Endothelial cell of umbilical vein (primary cell): ENCODE results near the gene AXIN2. TPM values are rescaled to one million over a fixed set of nuclear protein-coding genes. Genes with fewer than 3 reads are reported as not detected.

Source experiments
- BruUV-seq: library from RNA; stranded (reverse); fragments of 400-500 nt; replicated peaks from 2 replicates; lab custom pipeline; 2021; lab: Mats Ljungman, UMichigan
- CTCF ChIA-PET: fragments of 300-600, 350-600 bp; sonication (Branson Sonifier 250); formaldehyde crosslinking; loops from one replicate; lab custom pipeline; 2021; ENCODE audit warnings: antibody characterized with exemption, inconsistent platforms; lab: Charles Lee
- POLR2A ChIA-PET: fragments of 300-600, 350-600 bp; sonication (Branson Sonifier 250); formaldehyde crosslinking; loops from one replicate; lab custom pipeline; 2021; ENCODE audit warnings: antibody characterized with exemption, inconsistent platforms; lab: Charles Lee
- DNase-seq: peaks from one replicate; pipeline ENCODE4 v3.0.0-alpha.2; 2011; ENCODE audit warnings: low read depth, low spot score
- FAIRE-seq: peaks from 2 replicates; lab custom pipeline; 2011; peaks lifted over from hg19 to GRCh38; lab: Jason Lieb, UNC
- H2AFZ ChIP-seq: 2 replicates; pipeline ENCODE4 v1.6.0; 2012; ENCODE audit warnings: low read depth, low read length, control low read depth, inconsistent platforms
- H3K27ac ChIP-seq: 2 replicates; pipeline ENCODE4 v1.5.1; 2011; ENCODE audit warnings: low read depth, mild to moderate bottlenecking, control low read depth, low read length, moderate library complexity; ENCODE audit not compliant: insufficient read depth
- H3K27me3 ChIP-seq, 2 experiments: 2 replicates each; pipeline versions ENCODE4 v1.6.0 to v1.6.1; 2011; ENCODE audit warnings: low read length in 2 of 2, mixed read lengths in 1 of 2; ENCODE audit not compliant: control insufficient read depth in 2 of 2, insufficient read depth in 2 of 2
- H3K36me3 ChIP-seq, 2 experiments: 2 replicates in 1 of 2; 3 replicates in 1 of 2; pipeline ENCODE4 v1.5.1; 2011; ENCODE audit warnings: low read length in 2 of 2, mild to moderate bottlenecking in 1 of 2, moderate library complexity in 1 of 2; ENCODE audit not compliant: control insufficient read depth in 2 of 2, insufficient read depth in 2 of 2; ENCODE audit errors: extremely low read depth in 1 of 2
- H3K4me1 ChIP-seq: 3 replicates; pipeline ENCODE4 v1.5.1; 2011; ENCODE audit warnings: mild to moderate bottlenecking, low read length; ENCODE audit not compliant: control insufficient read depth, insufficient read depth; ENCODE audit errors: extremely low read depth
- H3K4me2 ChIP-seq: 2 replicates; pipeline ENCODE4 v1.6.1; 2011; ENCODE audit warnings: low read length, control low read depth, mixed read lengths; ENCODE audit not compliant: insufficient read depth
- H3K4me3 ChIP-seq, 3 experiments: fragments of 200-600 bp in 1 of 3; sonication (generic), shearing (Covaris generic) in 1 of 3; replicated peaks in 1 of 3; 2 replicates each; pipeline ENCODE4 v1.5.1; 2011 to 2016; ENCODE audit warnings: control low read depth in 3 of 3, low read length in 3 of 3, mild to moderate bottlenecking in 2 of 3, inconsistent platforms in 1 of 3, low read depth in 1 of 3, moderate library complexity in 1 of 3; ENCODE audit not compliant: insufficient read depth in 1 of 3
- H3K79me2 ChIP-seq: 2 replicates; pipeline ENCODE4 v1.6.0; 2012; ENCODE audit warnings: low read length, inconsistent platforms; ENCODE audit not compliant: control insufficient read depth, insufficient read depth
- H3K9ac ChIP-seq: replicated peaks from 2 replicates; pipeline ENCODE3; 2011; ENCODE audit warnings: low read length, control low read depth; ENCODE audit not compliant: insufficient read depth; ENCODE audit errors: extremely low read depth
- H3K9me1 ChIP-seq: replicated peaks from 3 replicates; pipeline ENCODE4 v1.6.0; 2011; ENCODE audit warnings: mild to moderate bottlenecking, low read length; ENCODE audit not compliant: control insufficient read depth, insufficient read depth; ENCODE audit errors: extremely low read depth
- H3K9me3 ChIP-seq: replicated peaks from 2 replicates; pipeline ENCODE4 v1.5.1; 2012; ENCODE audit warnings: low read length, inconsistent platforms; ENCODE audit not compliant: control insufficient read depth, insufficient read depth
- H4K20me1 ChIP-seq: replicated peaks from 2 replicates; pipeline ENCODE3; 2011; ENCODE audit warnings: mild to moderate bottlenecking, low read length; ENCODE audit not compliant: control insufficient read depth, insufficient read depth; ENCODE audit errors: extremely low read depth
- CTCF ChIP-seq, 2 donors: IDR thresholded peaks; 1 replicate in 1 of 2; 2 replicates in 1 of 2; pipeline ENCODE4 v1.5.1; 2011; ENCODE audit warnings: low read length in 2 of 2, mild to moderate bottlenecking in 2 of 2, moderate library complexity in 2 of 2, control low read depth in 1 of 2, inconsistent platforms in 1 of 2, low read depth in 1 of 2; ENCODE audit not compliant: insufficient read depth in 1 of 2; ENCODE audit errors: extremely low read depth in 1 of 2
- GATA2 ChIP-seq: IDR thresholded peaks from 2 replicates; pipeline ENCODE4 v1.7.0; 2011; ENCODE audit warnings: low read depth, mild to moderate bottlenecking, moderate library complexity, mixed read lengths, low read length; ENCODE audit not compliant: insufficient read length, insufficient read depth
- JUN ChIP-seq: IDR thresholded peaks from 2 replicates; pipeline ENCODE4 v1.6.1; 2011; ENCODE audit warnings: borderline replicate concordance, low read depth; ENCODE audit not compliant: insufficient read length, insufficient read depth
- MAX ChIP-seq: IDR thresholded peaks from 2 replicates; pipeline ENCODE4 v1.6.1; 2011; ENCODE audit not compliant: insufficient read depth, insufficient read length
- POLR2A ChIP-seq: IDR thresholded peaks from 2 replicates; pipeline ENCODE4 v1.6.1; 2012; ENCODE audit warnings: low read depth, mild to moderate bottlenecking, control low read depth, low read length
- POLR2AphosphoS5 ChIP-seq: IDR thresholded peaks from 2 replicates; pipeline ENCODE4 v1.6.1; 2012; ENCODE audit warnings: low read depth, mild to moderate bottlenecking, control low read depth, low read length, moderate library complexity; ENCODE audit not compliant: insufficient read depth
- dilution Hi-C: fragments of 300-500 bp; cut with MboI; formaldehyde crosslinking; loops from one replicate; pipeline ENCODE4 v1.15.0; 2019; ENCODE audit warnings: low sequenced_read_pairs; ENCODE audit not compliant: extremely low pct_ligation_motif_present
- intact Hi-C: fragments of 100-400 bp; cut with micrococcal nuclease; formaldehyde crosslinking; loops from one replicate; pipeline ENCODE4 v1.10.0; 2022
- polyA plus RNA-seq, 4 experiments: library from polyadenylated mRNA; depleted of rRNA in 3 of 4; stranded (reverse) in 3 of 4; unstranded in 1 of 4; fragments of >200 nt; gene quantifications; 2 replicates each; pipeline versions ENCODE4 v1.2.1 to v1.2.3, GENCODE V29; 2011 to 2012; ENCODE audit warnings: missing spikeins in 1 of 4
- total RNA-seq: library from RNA; stranded (reverse); gene quantifications from 2 replicates; pipeline ENCODE4 v1.2.3, GENCODE V29; 2021

Gene AXIN2
- total and polyA plus RNA-seq, 2 donors (not counting 3 experiments of a cell fraction or from before 2014, with no cell fraction given), result 1.3 to 3.0 TPM

GRCh38 chr17:65489413-65490155 is 71.9 kb downstream of the AXIN2 start:
- no peak overlapping the region for H3K4me2 ChIP-seq
- no peaks in the 10 kb centered on the region for H3K4me1 ChIP-seq
- no peak overlapping the region for H3K27ac ChIP-seq
- ChIA-PET POLR2A (no interaction called here), CTCF (interaction anchor here (0.5 kb wide), 1 partner anchor 505 kb away, joined by 3 read pairs; no protein-coding TSS in a partner anchor)
- no peaks in the 10 kb centered on the region for H3K9me3 ChIP-seq
- no peaks in the 10 kb centered on the region for H3K9me1 ChIP-seq
- H3K9ac ChIP-seq, result no peak overlapping the region
- peaks cover 3% of the 10 kb centered on the region in 2 experiments for H3K27me3 ChIP-seq
- H2AFZ ChIP-seq, result no peak overlapping the region
- FAIRE-seq (no peak), DNase-seq (no peak)
- no peak for TF ChIP-seq POLR2A
- no peak for TF ChIP-seq POLR2AphosphoS5
- no peak for TF ChIP-seq GATA2
- no peak for TF ChIP-seq JUN
- no peak for TF ChIP-seq MAX
- TF ChIP-seq CTCF (IDR thresholded peaks at IDR 0.05; ENCODE audit: extremely low read depth in 1 of 2, insufficient read depth in 1 of 2, low read depth in 1 of 2, low read length in 2 of 2), result no peak
- dilution Hi-C loops, result no loop called here
- no peaks in the 10 kb centered on the region for H4K20me1 ChIP-seq
- H3K79me2 ChIP-seq, result no peaks in the 10 kb centered on the region
- intact Hi-C loops, result no loop called here
- H3K4me3 ChIP-seq, result no peak overlapping the region
- BruUV-seq, result no TSS peak
- no peaks in the 10 kb centered on the region for H3K36me3 ChIP-seq
